HCT116 (cell line): ENCODE measurements around the gene EVA1A. TPM values are rescaled to one million over a fixed set of nuclear protein-coding genes. Genes with fewer than 3 reads are reported as not detected.
"Not testable (repeated sequence)": the region's sequence is repeated elsewhere in the genome, so short reads cannot be mapped to it uniquely, and the experiment has no call there.

Source experiments
- ATAC-seq: fragments of 200-7000 bp; cut with Tn5 transposase; 2 replicates; pipeline ENCODE4 v1.9.1; 2020; ENCODE audit warnings: mild to moderate bottlenecking, moderate library complexity
- BruUV-seq: library from RNA; stranded (reverse); fragments of 400-500 nt; replicated peaks from 2 replicates; lab custom pipeline; 2021; lab: Mats Ljungman, UMichigan
- CTCF ChIA-PET: fragments of 300-600 bp; sonication (Branson Sonifier 250); formaldehyde crosslinking; loops from one replicate; lab custom pipeline; 2021; ENCODE audit warnings: antibody characterized with exemption; lab: Charles Lee
- POLR2A ChIA-PET: fragments of 300-600, 350-600 bp; sonication (Branson Sonifier 250); formaldehyde crosslinking; loops from one replicate; lab custom pipeline; 2021; ENCODE audit warnings: antibody characterized with exemption; lab: Charles Lee
- RAD21 ChIA-PET, 2 experiments: fragments of 300-600 bp; sonication (Branson Sonifier 250); formaldehyde crosslinking; loops; one replicate each; lab custom pipeline; 2023; ENCODE audit warnings: low total read pairs in 2 of 2; ENCODE audit not compliant: uncharacterized antibody in 2 of 2, unreplicated experiment in 2 of 2, low non-redundant PET in 1 of 2; lab: Charles Lee
- DNase-seq: peaks from one replicate; pipeline ENCODE4 v3.0.0-alpha.2; 2010; ENCODE audit warnings: low read depth, low spot score
- H2AFZ ChIP-seq: fragments of 200-600 bp; shearing (Covaris generic), sonication (generic); 2 replicates; pipeline ENCODE4 v1.6.1; 2017; ENCODE audit warnings: low read depth, mixed run types, mixed read lengths, antibody characterized with exemption, low read length; ENCODE audit not compliant: poor library complexity, severe bottlenecking
- H3K27ac ChIP-seq: 2 replicates; pipeline ENCODE4 v1.5.1; 2012; ENCODE audit warnings: low read depth, low read length
- H3K27me3 ChIP-seq: fragments of 200-600 bp; sonication (generic); 2 replicates; pipeline ENCODE4 v1.6.1; 2016; ENCODE audit warnings: mixed run types, low read length, mixed read lengths; ENCODE audit not compliant: insufficient read depth
- H3K36me3 ChIP-seq, 2 experiments: fragments of 200-500 bp in 1 of 2; fragments of 200-600 bp in 1 of 2; sonication (Bioruptor generic) in 1 of 2; sonication (generic) in 1 of 2; 2 replicates each; pipeline versions ENCODE4 v1.5.1 to v1.6.1; 2014 to 2016; ENCODE audit warnings: low read length in 2 of 2, inconsistent platforms in 1 of 2, mixed read lengths in 1 of 2, mixed run types in 1 of 2; ENCODE audit not compliant: insufficient read depth in 2 of 2, control insufficient read depth in 1 of 2
- H3K4me1 ChIP-seq, 2 experiments: fragments of 200-600 bp in 1 of 2; sonication (generic) in 1 of 2; 2 replicates each; pipeline versions ENCODE4 v1.5.1 to v1.6.1; 2012 to 2017; ENCODE audit warnings: low read length in 2 of 2, inconsistent platforms in 1 of 2, mild to moderate bottlenecking in 1 of 2, mixed read lengths in 1 of 2, mixed run types in 1 of 2, moderate library complexity in 1 of 2; ENCODE audit not compliant: insufficient read depth in 2 of 2, control insufficient read depth in 1 of 2
- H3K4me2 ChIP-seq: fragments of 200-600 bp; sonication (generic); 2 replicates; pipeline ENCODE4 v1.6.1; 2017; ENCODE audit warnings: mixed run types, low read length, mixed read lengths
- H3K4me3 ChIP-seq, 2 experiments: fragments of 200-600 bp in 1 of 2; sonication (generic) in 1 of 2; replicated peaks in 1 of 2; 2 replicates each; pipeline ENCODE4 v1.5.1; 2011 to 2016; ENCODE audit warnings: low read length in 2 of 2, control low read depth in 1 of 2, low read depth in 1 of 2, mild to moderate bottlenecking in 1 of 2, mixed read lengths in 1 of 2, mixed run types in 1 of 2
- H3K79me2 ChIP-seq: fragments of 200-600 bp; sonication (generic); 2 replicates; pipeline ENCODE4 v1.6.1; 2017; ENCODE audit warnings: mild to moderate bottlenecking, mixed run types, low read length, moderate library complexity, mixed read lengths; ENCODE audit not compliant: insufficient read depth
- H3K9ac ChIP-seq: fragments of 200-600 bp; sonication (generic); 2 replicates; pipeline ENCODE4 v1.6.1; 2016; ENCODE audit warnings: low read length, mixed read lengths
- H3K9me2 ChIP-seq: fragments of 200-600 bp; sonication (generic), shearing (Covaris generic); 2 replicates; pipeline ENCODE4 v1.6.1; 2017; ENCODE audit warnings: mixed run types, mild to moderate bottlenecking, moderate library complexity; ENCODE audit not compliant: insufficient read depth
- H3K9me3 ChIP-seq, 2 experiments: fragments of 200-500 bp in 1 of 2; fragments of 200-600 bp in 1 of 2; sonication (Bioruptor generic) in 1 of 2; sonication (generic) in 1 of 2; 2 replicates each; pipeline ENCODE4 v1.6.1; 2014 to 2017; ENCODE audit warnings: low read length in 2 of 2, mixed read lengths in 2 of 2, inconsistent platforms in 1 of 2, low read depth in 1 of 2, mild to moderate bottlenecking in 1 of 2, mixed run types in 1 of 2, moderate library complexity in 1 of 2; ENCODE audit not compliant: control insufficient read depth in 1 of 2, insufficient read depth in 1 of 2
- H4K20me1 ChIP-seq: fragments of 200-600 bp; sonication (generic), shearing (Covaris generic); 2 replicates; pipeline ENCODE4 v1.6.1; 2017; ENCODE audit warnings: mixed run types, mild to moderate bottlenecking, moderate library complexity; ENCODE audit not compliant: insufficient read depth
- ATF3 ChIP-seq: IDR thresholded peaks from 2 replicates; pipeline ENCODE4 v1.6.1; 2012
- EGR1 ChIP-seq: IDR thresholded peaks from 2 replicates; pipeline ENCODE4 v1.6.1; 2012; ENCODE audit warnings: low read depth
- EZH2 ChIP-seq: fragments of 200-600 bp; sonication (generic); IDR thresholded peaks from 2 replicates; pipeline ENCODE4 v1.6.1; 2017; ENCODE audit warnings: antibody characterized with exemption, mixed run types
- FOSL1 ChIP-seq: IDR thresholded peaks from 2 replicates; pipeline ENCODE4 v1.6.1; 2012; ENCODE audit warnings: low read depth
- RAD21 ChIP-seq: IDR thresholded peaks from 2 replicates; pipeline ENCODE4 v1.6.1; 2012; ENCODE audit warnings: low read depth, mild to moderate bottlenecking
- YY1 ChIP-seq: IDR thresholded peaks from 2 replicates; pipeline ENCODE4 v1.6.1; 2011; ENCODE audit warnings: low read length, low read depth, moderate library complexity, mild to moderate bottlenecking; ENCODE audit not compliant: insufficient replicate concordance; ENCODE audit errors: extremely low read depth
- ZFX ChIP-seq: fragments of 450-650 bp; IDR thresholded peaks from 2 replicates; pipeline ENCODE4 v1.6.1; 2017
- ZNF274 ChIP-seq: fragments of 200-500 bp; sonication (Bioruptor generic); IDR thresholded peaks from 2 replicates; pipeline ENCODE4 v1.6.1; 2014; ENCODE audit warnings: mild to moderate bottlenecking, low read depth, low read length, inconsistent platforms
- intact Hi-C: fragments of 100-400 bp; cut with micrococcal nuclease; formaldehyde crosslinking; loops from 2 replicates; pipeline ENCODE4 v1.10.0; 2022
- total RNA-seq: library from RNA; stranded (reverse); gene quantifications from one replicate; pipeline ENCODE4 v1.2.1, GENCODE V29; 2021; ENCODE audit not compliant: unreplicated experiment

The EVA1A gene
- total RNA-seq, 1 experiment from 2014 or later, result 2.8 TPM

GRCh38 chr2:75488157-75488556 is 72.6 kb downstream of the EVA1A start:
- no peak overlapping the region for H3K27ac ChIP-seq
- H3K27me3 ChIP-seq, result peaks cover 31% of the 10 kb centered on the region
- no peak overlapping the region for H3K9ac ChIP-seq
- H3K79me2 ChIP-seq, result no peaks in the 10 kb centered on the region
- H3K36me3 ChIP-seq, result no peaks in the 10 kb centered on the region
- RAD21 ChIA-PET, result no interaction called here
- ATAC-seq (no peak), DNase-seq (no peak)
- no peaks in the 10 kb centered on the region for H3K9me3 ChIP-seq
- H3K9me2 ChIP-seq, result no peaks in the 10 kb centered on the region
- TF ChIP-seq ATF3 (no peak), EGR1 (no peak), ZNF274 (no peak), RAD21 (no peak), YY1 (no peak), EZH2 (no peak), FOSL1 (no peak), ZFX (no peak)
- no peak overlapping the region for H3K4me3 ChIP-seq
- CTCF ChIA-PET, result no interaction called here
- POLR2A ChIA-PET, result no interaction called here
- no TSS peak for BruUV-seq
- H2AFZ ChIP-seq, result no peak overlapping the region
- H3K4me2 ChIP-seq, result no peak overlapping the region
- intact Hi-C loops, result no loop called here
- no peaks in the 10 kb centered on the region for H3K4me1 ChIP-seq
- H4K20me1 ChIP-seq, result no peaks in the 10 kb centered on the region

GRCh38 chr2:75486735-75487134 is 74.0 kb downstream of the EVA1A start:
- H4K20me1 ChIP-seq, DNase-seq, H3K9me3 ChIP-seq, H3K27ac ChIP-seq, H3K4me2 ChIP-seq, ATAC-seq, H3K4me3 ChIP-seq, RAD21 ChIA-PET, H2AFZ ChIP-seq, intact Hi-C loops, BruUV-seq, POLR2A ChIA-PET, H3K4me1 ChIP-seq, H3K9me2 ChIP-seq, H3K79me2 ChIP-seq, CTCF ChIA-PET, H3K36me3 ChIP-seq, H3K9ac ChIP-seq: not testable (repeated sequence)
- peaks cover 45% of the 10 kb centered on the region for H3K27me3 ChIP-seq
